ENCODE results near the gene SPSB3.

The SPSB3 gene

DNA sequence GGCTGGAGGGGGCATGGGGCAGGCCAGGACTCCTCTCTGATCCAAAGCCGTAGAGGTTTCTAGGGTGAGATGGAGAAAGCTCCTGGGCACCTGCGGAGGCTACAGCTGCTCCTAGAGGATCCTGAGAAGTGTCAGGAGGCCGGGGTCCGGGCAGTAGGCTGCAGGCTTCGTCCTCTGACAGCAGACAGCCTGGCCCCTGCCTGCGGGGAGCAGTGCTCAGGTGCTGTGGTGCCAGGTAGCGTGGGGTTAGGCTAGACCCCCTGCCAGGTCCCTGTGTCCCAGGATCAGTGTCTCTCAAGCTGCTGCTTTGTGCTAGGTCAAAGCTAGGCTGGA lies 8.0 kb downstream of the SPSB3 start:
- peak overlapping the region; percentile 88 for H3K27ac ChIP-seq
- TF ChIP-seq, protein P1, sequence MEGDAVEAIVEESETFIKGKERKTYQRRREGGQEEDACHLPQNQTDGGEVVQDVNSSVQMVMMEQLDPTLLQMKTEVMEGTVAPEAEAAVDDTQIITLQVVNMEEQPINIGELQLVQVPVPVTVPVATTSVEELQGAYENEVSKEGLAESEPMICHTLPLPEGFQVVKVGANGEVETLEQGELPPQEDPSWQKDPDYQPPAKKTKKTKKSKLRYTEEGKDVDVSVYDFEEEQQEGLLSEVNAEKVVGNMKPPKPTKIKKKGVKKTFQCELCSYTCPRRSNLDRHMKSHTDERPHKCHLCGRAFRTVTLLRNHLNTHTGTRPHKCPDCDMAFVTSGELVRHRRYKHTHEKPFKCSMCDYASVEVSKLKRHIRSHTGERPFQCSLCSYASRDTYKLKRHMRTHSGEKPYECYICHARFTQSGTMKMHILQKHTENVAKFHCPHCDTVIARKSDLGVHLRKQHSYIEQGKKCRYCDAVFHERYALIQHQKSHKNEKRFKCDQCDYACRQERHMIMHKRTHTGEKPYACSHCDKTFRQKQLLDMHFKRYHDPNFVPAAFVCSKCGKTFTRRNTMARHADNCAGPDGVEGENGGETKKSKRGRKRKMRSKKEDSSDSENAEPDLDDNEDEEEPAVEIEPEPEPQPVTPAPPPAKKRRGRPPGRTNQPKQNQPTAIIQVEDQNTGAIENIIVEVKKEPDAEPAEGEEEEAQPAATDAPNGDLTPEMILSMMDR (conservative IDR thresholded peaks at IDR 0.05): no peak

DNA sequence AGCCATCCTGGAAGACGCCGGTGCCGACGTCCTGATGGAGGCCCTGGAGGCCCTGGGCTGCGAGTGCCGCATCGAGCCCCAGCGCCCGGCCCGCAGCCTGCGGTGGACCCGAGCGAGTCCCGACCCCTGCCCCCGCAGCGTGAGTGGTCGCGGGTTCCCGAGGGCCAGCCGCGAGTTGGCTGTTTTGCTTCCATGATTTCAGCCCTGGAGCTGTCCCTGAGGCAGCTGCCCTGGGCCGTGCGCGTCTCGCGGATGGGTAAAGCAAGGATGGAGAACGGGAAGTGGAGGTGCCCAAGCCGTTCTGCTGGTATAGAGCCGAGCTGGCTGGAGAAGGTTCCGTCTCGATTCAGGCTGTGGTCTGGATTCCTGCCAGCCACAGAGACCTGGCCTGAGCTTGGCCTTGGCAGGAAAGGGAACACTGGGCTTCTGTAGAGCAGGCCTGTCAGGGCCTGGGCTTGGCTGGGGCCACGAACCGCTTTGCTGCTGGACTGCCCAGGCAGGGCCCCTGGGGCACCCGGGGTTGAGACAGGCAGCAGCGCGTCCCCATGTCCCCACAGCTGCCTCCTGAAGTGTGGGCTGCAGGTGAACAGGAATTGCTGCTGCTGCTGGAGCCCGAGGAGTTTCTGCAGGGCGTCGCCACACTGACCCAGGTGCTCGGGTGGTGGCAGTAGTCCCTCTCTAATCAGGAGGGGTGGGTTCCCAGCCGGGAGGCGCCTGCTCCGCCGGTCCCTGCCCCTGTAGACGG lies 8.5 kb downstream of the SPSB3 start:
- TF ChIP-seq, protein P1 (conservative IDR thresholded peaks at IDR 0.05): peak; percentile 51
- peak overlapping the region; percentile 88 for H3K27ac ChIP-seq

DNA sequence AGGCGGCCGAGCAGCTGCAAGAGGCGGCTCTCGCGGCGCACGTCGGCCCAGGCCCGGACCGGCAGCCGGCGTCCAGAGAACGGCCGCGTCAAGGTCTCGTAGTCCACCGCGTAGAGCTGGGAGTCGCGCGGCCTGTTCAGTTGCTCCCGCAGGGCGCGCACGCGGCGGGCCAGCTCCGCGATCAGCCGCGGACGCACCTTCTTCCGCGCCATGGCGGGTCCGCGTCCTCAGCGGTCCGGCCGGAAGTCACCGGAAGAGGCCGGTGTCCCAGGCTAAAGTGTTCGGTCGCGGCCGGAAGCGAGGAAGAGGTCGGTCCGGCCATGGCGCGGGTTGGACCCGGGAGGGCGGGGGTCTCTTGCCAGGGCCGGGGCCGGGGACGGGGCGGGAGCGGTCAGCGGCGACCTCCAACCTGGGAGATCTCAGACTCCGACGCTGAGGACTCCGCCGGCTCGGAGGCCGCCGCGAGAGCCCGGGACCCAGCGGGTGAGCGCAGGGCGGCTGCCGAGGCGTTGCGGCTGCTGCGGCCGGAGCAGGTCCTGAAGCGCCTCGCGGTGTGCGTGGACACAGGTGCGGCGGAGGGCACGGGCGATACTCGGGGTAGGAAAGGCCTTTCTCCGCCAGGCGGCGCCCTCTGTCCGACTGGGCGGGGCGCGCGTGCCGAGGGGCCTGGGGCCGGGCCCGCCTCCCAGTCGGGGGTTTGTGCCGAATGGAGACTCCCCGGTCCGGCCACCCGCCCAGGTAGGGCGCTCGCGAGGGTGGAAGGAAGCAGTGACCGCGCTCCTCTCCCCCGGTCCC lies 9.3 kb downstream of the SPSB3 start, which contains the start of gene MRPS34:
Gene MRPS34 (minus strand): TSS at position 227 of the 795 bp plus-strand sequence. CDS start 15 bp downstream, at position 212.
- peak within 1 kb of the TSS; percentile 88 for H3K27ac ChIP-seq
- TF ChIP-seq, protein P1 (conservative IDR thresholded peaks at IDR 0.05): peak; percentile 84

DNA sequence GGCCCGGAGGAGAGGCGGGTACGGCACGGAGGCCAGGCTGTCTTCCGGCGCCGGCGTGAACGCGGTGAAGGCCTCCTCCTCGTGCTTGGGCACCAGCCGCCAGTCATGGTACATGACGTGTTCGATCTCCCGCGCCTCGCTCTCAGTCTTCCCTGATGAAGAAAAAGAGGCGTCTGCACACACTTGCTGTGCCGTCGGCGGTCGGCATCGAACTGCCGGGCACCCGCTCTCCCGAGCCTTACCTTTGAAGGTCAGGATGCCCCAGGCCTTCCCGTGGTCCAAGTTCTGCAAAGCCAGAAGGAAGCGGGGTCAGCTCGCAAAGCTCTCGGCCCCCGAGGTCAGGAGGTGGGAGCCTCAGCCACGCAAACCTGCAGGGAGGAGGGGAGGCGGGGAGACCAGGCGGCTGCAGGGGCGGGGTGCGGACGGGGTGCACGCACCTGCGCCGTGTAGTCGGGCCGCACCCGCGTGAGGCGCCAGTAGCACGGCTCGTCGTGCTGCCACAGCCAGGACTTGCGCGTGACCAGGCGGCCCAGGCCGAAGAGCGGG lies 9.9 kb downstream of the SPSB3 start, which contains the start of gene EME2:
Gene EME2 (plus strand): TSS at position 449 of the 546 bp plus-strand sequence. CDS start 418 bp downstream, outside the sequence.
- TF ChIP-seq, protein P1 (conservative IDR thresholded peaks at IDR 0.05): no peak
- peak within 1 kb of the TSS; percentile 88 for H3K27ac ChIP-seq

DNA sequence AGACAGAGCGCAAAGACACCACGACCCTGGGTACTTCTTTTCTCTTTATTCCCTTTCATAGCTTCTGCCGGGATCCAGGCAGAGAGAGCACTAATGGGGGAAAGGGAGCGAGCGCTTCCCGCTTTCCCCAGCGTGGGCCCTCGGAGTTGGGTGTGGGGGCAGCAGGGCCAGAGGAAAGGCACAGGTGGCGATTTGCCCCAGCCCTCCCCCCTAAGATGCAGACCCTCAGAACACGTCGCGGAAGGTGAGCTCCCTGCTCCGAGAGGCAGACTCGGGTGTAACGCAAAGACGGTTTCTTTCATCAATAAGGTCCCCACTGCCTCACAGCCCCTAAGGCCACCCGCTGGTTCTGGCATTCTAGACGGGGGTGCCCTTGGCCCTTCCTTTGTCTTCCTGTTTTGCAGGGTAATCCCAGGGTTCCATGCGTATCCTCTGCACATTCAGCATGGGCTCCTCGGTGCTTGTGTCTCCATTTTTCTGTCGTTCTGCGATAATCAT lies 10.5 kb downstream of the SPSB3 start:
- peak overlapping the region; percentile 88 for H3K27ac ChIP-seq
- TF ChIP-seq, protein P1 (conservative IDR thresholded peaks at IDR 0.05): no peak

DNA sequence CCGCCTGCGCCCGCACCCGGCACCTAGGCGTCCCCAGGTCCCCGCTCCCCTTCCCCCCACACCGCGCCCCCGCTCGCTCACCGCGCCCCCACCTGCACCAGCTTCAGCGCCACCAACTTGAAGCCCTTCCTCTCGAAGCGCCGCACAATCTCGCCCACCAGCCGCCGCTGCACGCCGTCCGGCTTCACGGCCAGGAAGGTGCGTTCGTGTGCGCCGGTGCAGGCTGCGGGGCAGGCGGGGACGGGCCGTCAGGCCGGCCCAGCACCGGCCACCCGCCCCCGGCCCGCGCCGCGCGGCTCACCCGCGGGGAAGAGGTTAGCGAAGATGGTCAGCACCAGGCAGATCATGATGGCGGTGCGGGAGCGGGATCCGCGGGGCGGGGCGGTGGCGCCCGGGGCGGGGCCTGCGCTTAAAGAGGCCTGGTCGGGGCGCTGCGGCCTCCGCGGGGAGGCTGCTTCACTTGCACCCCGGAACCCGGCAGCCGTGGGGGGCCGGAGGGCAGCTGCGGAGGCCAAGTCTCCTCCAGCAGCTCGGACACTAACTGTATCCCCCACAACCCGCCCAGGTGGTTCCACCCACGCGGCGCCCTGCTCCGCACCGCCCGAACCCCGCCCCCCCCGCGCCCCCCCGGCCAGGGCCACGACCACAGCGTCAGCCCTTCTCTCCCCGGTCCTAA lies 11.0 kb downstream of the SPSB3 start, which contains the start of gene NME3:
Gene NME3 (minus strand): TSS at position 356 of the 676 bp plus-strand sequence. CDS start 9 bp downstream, at position 347.
- peak within 1 kb of the TSS; percentile 88 for H3K27ac ChIP-seq

More for the DNA sequence above, 11.0 kb downstream of the SPSB3 start, which contains the start of gene NME3:
- TF ChIP-seq, protein P1 (conservative IDR thresholded peaks at IDR 0.05): no peak

Measured in VCaP (cell line).